Stimulated activated CD4-positive, alpha-beta T cell treated with anti-CD3 and anti-CD28 coated beads, Interleukin-1b, Interleukin-23, amount 100 ng/mL, for 24 hours (primary cell): Measurements from ENCODE around the gene NT5DC4.

Source experiments
- DNase-seq, 4 experiments: peaks; one replicate each; pipeline ENCODE4 v3.0.0-alpha.2; 2020; ENCODE audit warnings: low read depth in 4 of 4, low spot score in 1 of 4

The NT5DC4 gene

GRCh38 chr2:112782234-112782799, 61.5 kb downstream of the NT5DC4 start:
- DNase-seq: no peak

- DNase-seq: no peak
Measured at GRCh38 chr2:112783187-112783714, 62.4 kb downstream of the NT5DC4 start.

- DNase-seq: no peak
Measured at GRCh38 chr2:112784199-112785189, 63.7 kb downstream of the NT5DC4 start, which contains the start of gene IL1A. IL1A (minus strand) TSS chr2:112784493; CDS start chr2:112783770, 723 bp downstream.

GRCh38 chr2:112787294-112787693, 66.5 kb downstream of the NT5DC4 start:
- no peak for DNase-seq

DNA sequence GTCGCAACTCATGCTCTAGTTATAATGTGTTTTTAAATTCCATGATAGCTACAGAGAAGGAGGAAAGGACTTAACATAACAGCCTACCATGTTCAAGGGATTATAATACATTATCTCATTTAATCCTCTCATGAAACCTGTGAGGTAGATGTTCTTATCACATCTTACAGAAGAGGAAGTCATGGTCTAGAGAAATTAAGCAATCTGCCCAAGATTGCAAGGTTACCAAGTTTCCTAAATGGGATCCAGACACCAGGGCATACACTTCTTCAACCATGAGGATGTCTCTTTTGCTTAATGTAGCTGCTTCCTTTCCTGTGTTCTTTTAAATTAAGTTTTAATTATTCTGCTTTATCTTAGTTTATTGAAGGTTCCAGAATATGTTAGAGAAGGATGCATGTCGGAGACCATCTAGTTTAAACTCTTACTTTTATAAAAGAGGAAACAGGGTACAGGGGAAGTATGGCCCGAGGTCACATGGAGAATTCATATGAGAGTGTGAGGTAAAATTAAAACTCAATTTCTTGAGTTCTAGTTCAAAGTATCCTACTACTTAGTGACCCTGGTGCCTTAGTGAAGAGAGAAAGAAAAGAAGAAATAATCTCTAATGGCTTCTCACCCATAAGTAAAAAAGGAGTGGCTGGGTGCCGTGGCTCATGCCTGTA, 67.0 kb downstream of the NT5DC4 start:
- no peak for DNase-seq

DNA sequence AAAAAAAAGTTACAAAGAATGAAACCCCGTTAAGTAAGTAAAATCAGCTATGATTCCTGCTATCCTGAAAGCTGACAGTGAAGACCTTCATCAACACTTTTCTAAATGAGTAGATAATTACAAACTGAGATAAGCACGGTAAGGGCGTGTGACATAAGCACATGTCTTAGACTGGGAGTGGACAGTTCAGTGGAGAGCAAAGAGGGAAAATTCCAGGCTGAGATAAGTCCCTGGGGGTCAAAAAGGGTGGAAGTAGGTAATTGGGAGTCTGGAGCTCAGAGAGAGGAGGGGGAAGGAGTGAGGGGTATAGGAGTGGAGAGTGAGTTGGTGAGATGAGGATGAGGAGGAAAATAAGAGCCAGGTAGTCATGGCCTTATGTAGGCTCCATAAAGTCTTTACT, 67.8 kb downstream of the NT5DC4 start:
- no peak for DNase-seq
